DMS79 treated with DMSO at 0.1 percent for 48 hours (cell line): ENCODE measurements around the gene CHN2.

Experiments
- DNase-seq: peaks from one replicate; lab custom pipeline; 2025; lab: John Stamatoyannopoulos, UW

Gene CHN2

GRCh38 chr7:29434380-29434768 is 239.8 kb downstream of the CHN2 start:
- DNase-seq, result no peak

GRCh38 chr7:29435167-29435566 is 240.6 kb downstream of the CHN2 start:
- no peak for DNase-seq

GRCh38 chr7:29435902-29436301 is 241.3 kb downstream of the CHN2 start:
- DNase-seq, result no peak

GRCh38 chr7:29442146-29442545 is 247.6 kb downstream of the CHN2 start:
- DNase-seq, result peak; percentile 18

GRCh38 chr7:29443552-29443951 is 249.0 kb downstream of the CHN2 start:
- DNase-seq, result no peak

GRCh38 chr7:29444267-29444666 is 249.7 kb downstream of the CHN2 start:
- DNase-seq, result no peak

- DNase-seq, result no peak
Observed at GRCh38 chr7:29445736-29446135, 251.2 kb downstream of the CHN2 start.

- no peak for DNase-seq
Observed at GRCh38 chr7:29447828-29448227, 253.3 kb downstream of the CHN2 start.

- peak; percentile 36 for DNase-seq
Observed at GRCh38 chr7:29449569-29450260, 255.1 kb downstream of the CHN2 start.

GRCh38 chr7:29453021-29453420 is 258.4 kb downstream of the CHN2 start:
- DNase-seq, result no peak

GRCh38 chr7:29454464-29454863 is 259.9 kb downstream of the CHN2 start:
- no peak for DNase-seq

GRCh38 chr7:29454899-29455451 is 260.4 kb downstream of the CHN2 start:
- no peak for DNase-seq

- DNase-seq, result no peak
Observed at GRCh38 chr7:29457141-29457561, 262.6 kb downstream of the CHN2 start.

GRCh38 chr7:29457565-29458011 is 263.0 kb downstream of the CHN2 start:
- DNase-seq, result no peak

- DNase-seq, result no peak
Observed at GRCh38 chr7:29458933-29459332, 264.4 kb downstream of the CHN2 start.

- peak; percentile 14 for DNase-seq
Observed at GRCh38 chr7:29459589-29459988, 265.0 kb downstream of the CHN2 start.

- no peak for DNase-seq
Observed at GRCh38 chr7:29461996-29462395, 267.4 kb downstream of the CHN2 start.

- DNase-seq, result no peak
Observed at GRCh38 chr7:29463504-29464158, 269.1 kb downstream of the CHN2 start.

GRCh38 chr7:29464753-29465152 is 270.2 kb downstream of the CHN2 start:
- DNase-seq, result no peak

GRCh38 chr7:29467193-29467926 is 272.8 kb downstream of the CHN2 start:
- DNase-seq, result no peak

- no peak for DNase-seq
Observed at GRCh38 chr7:29468196-29468595, 273.6 kb downstream of the CHN2 start.

GRCh38 chr7:29469281-29469680 is 274.7 kb downstream of the CHN2 start:
- no peak for DNase-seq
